ENCODE results near the gene XXYLT1.
A peak's percentile ranks its signal among the peaks of the same experiment; 100 is the strongest.

Gene XXYLT1

DNA sequence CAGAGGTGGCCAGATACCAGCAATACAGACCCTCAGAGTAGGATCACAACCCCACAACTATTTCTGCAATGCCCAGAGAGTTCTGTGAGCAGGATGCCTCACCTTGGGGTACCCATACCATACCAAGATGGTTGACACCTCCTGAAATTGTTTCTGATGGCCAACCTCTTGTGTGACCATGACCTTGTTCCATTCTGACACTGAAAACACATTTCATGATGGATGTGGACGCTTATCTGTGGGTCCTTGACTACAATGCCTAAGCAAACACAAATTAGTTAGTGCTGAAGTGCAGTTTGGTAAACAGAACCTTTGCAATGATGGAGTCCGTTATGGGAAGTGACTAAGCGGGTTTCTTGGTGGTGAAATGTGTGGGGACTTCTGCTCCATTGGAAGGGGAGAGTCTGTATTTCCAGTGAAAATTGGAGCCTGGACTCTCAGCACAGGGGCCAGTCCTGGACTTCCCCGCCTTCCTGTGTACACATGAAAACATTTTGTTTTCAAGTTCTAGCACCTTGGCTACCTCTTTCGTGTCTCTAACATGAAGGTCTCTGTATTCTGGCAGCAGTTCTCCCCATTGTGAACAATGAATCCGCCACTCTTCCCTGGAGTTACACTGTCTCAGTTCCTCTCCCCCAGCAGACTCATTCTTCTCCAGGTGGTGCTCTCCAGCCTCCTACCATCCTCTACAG is 106.2 kb downstream of the XXYLT1 start:
- no peak for DNase-seq

DNA sequence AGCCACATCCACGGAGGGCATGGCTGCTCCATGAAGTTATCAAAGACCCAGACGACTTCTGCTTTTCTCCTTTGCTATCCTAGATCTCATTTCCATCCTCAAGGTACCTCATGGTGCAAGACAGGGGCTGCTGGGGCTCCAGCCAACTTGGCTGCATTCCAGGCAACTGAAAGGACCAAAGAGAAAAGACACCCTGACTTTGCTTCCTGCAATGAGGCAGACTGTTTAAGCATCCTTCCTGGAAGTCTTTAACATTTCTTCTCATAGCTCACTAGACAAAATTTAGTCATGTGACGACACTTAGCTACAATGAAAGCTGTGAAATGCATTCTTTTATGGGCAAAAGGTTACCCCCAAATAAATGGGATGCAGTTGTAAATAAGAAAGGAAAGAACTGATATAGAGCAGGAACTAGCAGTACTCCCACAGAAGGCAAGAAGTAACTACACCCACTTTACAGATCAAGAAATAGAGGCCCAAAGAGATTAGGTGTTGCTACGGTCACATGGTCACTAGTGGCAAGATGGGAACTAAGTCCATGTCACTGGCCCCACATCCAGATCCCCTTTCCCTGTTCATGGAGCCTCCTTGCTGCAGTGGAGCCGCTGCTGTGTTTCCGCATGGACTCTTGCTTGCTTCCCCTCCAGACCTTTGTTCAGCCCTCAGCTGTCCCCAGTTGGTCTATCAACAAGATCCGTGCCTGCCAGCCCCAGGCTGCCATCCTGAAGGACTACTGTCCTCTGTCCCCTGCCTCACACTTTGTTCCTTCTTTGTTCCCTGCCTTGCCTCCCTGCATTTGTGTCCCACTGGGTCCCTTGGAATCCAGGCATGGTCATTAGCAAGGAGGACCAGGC is 107.0 kb downstream of the XXYLT1 start:
- no peak for DNase-seq

DNA sequence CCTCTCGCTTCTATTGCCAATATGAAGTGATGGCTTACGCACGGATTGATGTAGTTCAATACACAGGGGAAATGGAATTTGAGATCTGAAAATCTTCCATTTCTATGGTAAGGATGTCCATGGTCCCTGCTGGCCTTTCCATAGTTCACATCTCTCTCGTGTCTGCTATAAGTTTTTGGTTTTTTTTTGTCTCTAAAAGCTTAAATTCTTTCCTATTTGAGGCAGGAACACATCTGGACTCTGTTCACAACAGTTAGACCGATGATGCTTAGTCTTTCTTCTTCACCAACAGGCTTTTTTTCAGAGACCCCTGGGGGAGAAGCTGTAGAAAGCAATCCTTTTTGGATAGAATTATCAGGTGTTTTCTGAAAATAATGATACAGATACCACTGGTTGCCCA is 108.1 kb downstream of the XXYLT1 start:
- no peak for DNase-seq

DNA sequence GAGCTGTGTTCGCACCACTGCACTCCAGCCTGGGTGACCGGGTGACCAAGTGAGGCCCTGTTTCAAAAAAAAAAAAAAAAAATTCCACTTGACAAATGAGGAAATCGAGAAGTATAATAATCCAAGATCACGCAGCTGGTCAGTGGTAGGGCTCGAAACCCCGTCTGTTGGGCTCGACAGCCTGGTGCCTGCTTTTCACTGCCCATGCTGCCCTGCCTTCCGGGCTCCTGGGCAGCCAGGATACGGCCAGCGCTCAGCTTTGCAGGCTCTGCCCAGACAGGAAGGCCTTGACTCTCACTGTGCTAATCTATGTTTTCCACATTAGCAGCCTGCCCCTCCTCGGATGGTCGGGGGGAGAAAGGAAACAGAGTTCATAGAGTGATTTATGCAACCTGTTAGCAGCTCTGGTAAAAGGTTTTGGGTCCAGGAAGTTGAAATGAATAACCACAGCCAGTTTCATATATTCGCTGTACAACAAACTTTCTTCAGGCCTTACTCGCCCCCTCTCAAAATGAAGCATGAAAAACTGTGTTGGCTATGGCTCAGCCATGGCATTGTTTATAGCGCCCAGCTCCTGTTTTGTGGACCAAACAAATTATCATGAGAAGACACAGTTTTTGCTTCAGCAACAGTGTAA is 108.8 kb downstream of the XXYLT1 start:
- no peak for DNase-seq

DNA sequence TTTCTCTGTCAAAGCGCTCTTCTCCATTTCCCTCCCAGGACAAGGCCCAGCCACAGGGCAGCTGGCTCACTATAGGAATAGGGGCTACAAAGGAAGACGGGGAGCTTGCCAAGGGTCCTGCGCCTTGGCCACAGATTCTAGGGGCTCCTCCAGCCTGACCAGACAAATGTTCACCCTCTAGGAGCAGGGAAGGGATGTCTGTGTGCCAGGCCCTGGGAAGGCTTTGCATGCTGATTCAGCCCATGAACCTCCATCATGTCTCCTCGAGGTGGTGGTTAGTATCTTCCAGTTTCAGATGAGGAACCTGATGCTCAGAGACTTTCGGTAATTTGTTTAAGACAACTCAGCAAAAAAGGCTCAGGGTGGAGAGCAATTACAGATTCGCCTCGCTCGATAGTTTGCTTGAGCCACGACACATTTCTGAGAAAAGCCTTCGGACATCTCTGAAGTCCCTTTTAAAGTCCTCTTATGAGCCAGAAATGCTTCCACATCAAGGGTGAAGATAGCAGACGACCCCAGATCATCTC is 110.0 kb downstream of the XXYLT1 start:
- DNase-seq: no peak

DNA sequence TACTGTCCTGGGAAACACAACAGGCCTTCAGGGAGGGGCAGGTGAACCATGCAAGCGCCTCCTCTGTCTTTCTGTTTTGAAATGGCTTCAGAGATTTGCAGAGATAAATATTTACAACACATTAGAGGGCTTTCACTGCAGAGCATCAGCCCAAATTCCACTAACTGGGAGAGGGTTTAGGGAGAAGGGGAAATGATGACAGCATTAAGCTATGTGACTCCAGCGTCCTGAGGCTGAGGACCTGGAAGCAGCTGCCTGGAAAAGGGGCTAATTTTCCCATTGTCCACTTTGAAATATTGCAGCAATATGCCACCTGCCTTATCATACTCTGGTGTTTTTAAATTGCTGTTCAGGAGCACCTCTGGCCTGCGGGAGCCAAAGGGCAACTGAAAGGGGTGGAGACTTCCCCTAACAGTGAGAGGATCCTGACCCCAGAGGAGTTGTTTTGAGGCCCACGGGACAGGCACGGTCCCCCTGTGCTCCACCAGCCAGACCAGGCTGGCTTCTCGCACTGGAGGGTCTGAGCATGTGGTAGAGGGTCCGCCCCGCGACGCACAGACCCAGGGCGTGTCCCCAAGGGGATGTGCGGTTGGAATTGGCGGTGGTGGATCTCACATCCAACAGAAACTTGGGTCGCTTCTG is 110.6 kb downstream of the XXYLT1 start:
- no peak for DNase-seq

DNA sequence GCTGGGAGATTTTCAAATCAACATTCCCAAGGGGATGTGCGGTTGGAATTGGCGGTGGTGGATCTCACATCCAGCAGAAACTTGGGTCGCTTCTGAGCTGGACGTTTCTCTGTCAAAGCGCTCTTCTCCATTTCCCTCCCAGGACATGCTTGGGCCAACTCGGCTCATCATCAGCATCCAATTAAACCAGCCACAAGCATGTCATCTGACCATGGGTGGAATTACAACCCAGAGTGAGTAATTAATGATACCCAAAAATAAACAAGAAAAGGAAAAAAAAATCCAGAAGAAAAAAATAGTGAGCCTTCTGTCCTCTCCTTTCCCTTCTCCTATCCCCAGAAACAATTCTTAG is 111.2 kb downstream of the XXYLT1 start:
- DNase-seq: no peak

DNA sequence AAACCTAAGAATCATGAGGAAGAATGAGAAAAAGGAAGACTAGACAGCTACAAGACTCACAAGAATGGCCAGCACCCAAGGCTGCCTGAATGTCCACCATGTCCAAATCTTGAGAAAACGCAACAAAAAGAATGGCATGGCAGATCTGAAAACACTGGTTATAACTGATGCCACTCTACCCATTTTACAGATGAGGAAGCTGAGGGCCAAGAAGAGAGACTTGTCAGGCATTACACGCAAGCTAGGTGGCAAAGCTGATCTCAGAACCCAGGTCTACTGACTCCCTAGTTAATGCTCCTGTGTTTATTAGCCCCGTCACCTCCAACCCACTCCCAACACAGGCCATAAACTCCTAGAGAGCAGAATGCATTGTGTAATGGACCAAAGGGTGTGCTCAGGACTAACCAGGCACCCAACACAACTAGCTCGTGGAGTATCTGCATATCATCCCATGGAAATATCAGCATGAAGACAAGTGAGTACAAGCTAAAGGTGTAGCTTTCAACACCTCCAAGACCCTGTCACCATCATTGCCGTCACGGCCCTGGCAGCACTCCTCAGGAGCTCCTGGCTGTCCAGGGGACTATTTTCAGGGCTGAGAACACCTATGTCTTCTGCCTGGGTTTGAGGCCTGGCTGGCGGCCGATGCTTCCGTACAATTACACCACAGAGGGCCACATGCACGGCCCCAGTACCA is 111.7 kb downstream of the XXYLT1 start:
- DNase-seq: no peak

DNA sequence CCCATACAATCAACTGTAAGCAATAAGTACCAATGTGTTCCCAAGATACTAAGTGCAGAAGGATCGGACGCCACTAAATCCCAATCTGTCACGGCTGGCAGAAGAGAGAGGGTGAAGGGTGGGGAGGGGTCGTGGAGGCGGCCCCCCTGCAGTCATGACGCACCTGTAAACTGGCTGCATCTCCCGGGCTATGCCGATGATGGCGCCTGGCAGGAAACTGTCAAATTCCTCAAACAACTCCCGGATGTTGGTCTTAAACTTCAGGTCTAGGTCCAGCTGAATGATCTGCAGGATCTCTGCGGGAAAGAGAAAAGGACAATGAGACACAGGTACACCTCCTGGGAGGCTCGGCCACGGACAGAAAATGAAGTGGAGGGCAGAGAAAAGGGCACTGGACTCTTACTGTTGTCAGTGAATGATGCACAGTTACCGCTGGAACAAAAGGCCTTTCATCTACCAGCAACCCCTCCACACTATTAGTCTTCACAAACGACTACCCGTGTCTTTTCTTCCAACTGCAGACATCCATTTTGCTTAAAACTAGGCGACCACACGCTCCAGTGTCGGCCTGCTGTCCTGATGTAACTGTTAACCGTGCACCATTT is 114.6 kb downstream of the XXYLT1 start:
- DNase-seq: no peak

DNA sequence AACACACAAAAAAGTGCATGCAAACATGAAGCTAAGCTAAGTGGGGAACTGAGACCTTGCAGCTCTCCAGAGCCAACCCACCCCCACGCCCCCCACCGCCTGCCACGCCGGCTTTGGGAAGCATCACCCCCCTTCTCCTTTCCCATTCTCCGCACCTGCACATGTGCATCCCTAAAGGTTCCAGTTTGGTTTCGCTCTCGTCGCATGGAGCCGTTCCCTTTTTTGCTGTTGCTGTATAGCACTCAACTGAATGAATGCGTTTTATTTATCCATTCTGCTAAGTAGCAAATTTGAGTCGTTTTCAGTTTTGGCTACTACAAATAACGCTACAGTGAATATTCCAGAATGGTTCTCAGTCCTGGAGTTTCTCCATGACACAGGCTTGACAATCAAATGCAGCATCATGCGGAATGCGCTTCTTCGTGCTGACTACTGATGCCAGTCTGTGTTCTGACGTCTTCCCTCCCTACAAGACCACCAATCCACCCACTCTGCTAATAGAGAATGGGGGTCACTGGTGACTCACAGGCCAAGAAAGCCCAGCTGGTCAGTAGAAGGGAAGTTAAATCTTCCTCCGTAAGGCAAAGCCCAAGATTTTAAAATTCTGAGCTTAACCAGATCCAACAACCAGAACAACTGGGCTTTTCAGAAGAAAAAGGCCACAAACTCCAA is 115.3 kb downstream of the XXYLT1 start:
- no peak for DNase-seq

DNA sequence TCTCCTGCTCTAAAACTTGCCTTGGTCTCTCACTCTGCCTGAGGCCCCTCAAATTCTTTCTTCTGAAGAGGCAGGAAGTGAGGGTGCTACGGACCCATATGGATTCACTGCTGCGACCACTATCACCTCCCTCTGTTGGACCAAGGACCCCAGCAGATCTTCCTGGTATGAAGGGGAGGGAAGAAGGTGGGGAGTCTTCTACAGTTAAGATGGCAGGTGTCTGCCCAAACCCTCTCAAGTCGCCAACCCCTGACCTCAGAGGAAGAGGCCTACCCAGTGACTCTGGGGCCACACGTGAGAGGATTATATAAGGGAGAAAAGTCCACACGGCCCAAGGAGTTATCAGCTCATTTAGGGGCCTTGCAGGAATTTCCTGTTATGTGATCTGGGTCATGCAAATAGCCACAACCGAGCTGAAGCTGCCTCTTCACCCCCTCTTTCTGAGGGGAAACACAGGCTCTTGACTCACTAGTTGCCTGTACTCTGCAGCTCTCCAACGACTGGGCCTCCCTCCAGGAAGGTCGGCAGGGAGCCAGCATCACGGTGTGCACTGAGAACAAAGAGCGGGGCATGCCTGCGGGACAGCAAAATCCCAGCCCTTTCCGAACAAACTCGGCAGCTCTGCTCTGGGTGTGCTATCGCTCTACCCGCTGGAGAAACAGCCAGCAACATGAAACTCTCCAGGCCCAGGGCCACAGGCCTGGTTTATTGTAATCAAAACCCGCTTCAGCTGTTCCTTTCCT is 116.0 kb downstream of the XXYLT1 start:
- peak; percentile 68 to 91 for DNase-seq

DNA sequence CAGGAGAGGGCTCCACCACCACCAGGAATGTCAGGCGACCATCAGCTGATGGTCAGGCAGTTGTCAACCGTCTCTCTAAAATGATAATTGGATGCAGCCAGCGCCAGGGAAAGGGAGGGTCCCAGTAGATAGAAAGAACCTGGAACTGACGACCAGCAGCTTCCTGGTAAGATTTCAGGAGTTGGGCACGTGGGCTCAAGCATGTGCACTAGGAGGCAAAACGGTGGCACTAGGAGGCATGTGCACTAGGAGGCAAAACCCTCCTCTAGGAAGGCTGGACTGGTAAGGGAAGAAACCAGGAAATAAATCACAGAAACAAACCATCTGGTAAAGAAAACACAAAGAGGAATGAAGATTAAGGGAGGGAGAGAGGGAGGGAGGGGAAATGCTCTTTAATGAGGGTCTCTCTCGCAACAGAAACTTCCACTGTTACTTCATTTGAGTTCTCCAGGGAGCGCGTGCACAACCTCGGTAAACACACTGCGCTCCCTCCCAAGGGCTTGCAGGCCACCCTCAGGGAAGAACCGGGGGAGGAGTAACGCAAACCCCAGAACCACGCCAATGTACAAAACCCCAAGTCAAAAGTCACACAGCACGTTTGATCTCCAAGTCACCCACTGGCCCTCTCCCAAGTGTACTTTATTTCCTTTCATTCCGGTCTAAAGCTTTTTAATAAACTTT is 116.7 kb downstream of the XXYLT1 start:
- DNase-seq: no peak

DNA sequence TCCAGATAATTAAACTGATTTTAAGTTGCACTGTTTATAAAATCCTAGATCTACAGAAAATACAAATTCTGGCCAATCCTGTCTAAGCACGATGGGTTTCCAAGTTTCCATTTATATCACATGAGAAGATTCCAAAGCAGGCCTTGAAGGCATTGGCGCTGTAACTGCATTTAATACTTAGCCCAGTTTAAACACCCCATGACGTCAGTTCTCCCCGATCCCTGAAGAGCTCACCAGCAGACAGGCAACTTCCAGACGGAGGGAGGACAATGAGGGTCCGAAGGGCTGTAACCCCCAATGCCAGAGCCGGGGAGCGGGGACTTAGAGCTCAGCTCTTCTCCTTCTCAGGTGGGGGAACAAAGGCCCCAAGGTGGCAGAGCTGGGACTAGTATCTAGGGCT is 117.3 kb downstream of the XXYLT1 start:
- no peak for DNase-seq

DNA sequence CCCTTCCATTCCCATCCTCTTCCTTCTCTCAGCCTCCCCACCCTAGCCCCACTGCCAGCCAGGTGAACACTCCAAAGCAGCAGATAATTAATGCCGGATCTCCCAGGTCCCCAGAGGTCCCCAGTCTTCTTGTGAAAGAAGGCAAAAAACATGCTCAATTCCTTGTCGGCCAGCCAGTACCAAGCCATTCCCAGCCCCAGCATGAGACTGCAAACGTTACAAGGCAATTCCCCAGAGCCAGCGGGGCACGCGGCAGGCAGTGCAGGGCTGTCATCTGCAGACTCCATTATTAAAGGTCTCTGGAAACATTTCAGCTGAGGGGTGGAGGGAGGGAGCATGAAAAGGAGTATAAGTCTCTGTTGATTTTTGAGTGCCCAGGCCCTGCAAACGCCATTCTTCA is 117.8 kb downstream of the XXYLT1 start:
- peak in 1 of 2 experiments; percentile 27 for DNase-seq

DNA sequence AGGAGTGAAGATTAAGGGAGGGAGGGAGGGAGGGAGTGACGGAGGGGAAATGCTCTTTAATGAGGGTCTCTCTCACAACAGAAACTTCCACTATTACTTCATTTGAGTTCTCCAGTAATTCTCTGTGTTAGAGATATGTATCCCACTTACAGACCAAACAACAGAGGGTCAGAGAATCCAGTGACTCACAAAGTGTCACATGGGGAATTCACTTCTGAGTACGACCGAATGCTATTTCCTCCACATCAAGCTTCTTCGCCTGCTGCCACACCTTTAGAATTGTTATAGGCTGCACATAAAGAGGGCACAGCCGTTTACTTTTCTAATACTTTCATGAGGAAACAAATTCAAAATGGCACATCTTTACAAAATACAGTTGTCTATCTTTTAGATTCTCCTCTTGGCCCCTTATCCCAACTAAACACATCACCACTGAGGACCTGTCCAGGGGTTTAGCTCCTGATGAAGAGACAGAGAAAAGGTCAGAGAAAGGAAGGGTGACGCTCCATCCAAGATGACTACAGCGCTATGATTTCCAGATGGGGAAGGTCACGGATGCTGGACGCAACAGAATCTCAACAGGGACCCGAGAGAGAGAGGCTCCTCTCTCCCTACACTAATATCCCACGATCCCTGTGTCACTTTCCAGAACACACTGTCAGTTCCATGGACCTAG is 119.0 kb downstream of the XXYLT1 start:
- no peak for DNase-seq

DNA sequence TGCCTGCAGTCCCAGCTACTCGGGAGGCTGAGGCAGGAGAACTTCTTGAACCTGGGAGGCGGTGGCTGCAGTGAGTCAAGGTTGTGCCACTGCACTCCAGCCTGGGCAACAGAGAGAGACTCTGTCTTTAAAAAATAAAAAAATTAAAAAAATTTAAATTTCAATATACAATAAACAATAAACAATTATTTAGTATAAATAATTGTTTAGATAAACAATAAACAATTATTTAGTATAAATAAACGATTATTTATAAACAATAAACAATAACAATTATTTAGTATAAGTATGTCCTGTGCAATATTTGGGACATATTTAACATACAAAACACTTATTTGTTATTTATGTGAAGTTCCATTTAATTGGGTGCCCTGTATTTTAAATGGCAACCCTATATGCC is 119.6 kb downstream of the XXYLT1 start:
- no peak for DNase-seq

DNA sequence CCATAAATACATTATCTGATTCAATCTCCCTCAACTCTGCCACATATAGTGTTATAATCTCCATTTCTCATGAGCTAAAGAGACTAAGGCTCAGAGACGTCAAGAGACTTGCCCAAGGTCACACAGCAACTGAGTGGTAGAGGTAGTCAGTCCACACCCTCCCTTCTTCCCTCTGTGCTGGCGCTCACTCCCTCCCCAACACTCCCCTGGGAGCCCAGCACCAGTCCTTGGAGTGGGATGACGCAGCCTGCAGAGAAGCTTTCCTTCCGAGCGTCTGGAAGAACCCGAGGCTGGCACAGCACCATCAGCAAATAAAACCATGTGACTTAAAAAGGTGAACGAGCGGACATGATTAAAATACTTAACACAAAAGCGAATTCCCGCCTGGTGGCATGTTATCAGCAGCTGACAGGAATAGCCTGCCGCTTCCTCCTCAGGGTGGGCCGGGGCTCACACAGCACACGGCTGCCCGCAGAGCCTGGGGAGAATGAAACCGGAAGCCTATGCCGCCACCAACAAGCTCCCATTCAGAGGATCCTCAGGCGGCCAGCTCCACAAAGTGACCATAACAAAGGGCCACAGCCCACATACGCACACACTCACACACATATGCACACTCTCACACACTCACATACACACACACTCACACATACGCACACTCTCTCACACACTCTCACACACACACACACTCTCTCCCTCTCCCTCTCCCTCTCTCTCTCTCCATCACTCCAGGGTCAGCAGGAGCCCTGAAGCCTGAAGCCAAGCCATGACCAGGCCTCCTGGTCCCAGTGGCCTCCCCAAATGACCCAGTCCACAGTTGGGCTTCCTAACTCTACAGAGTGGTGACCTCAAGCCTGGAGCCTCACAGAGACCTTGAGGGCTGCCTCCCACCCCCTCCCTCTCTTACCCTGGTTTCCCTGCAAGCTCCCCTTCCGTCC is 120.5 kb downstream of the XXYLT1 start:
- DNase-seq: no peak

DNA sequence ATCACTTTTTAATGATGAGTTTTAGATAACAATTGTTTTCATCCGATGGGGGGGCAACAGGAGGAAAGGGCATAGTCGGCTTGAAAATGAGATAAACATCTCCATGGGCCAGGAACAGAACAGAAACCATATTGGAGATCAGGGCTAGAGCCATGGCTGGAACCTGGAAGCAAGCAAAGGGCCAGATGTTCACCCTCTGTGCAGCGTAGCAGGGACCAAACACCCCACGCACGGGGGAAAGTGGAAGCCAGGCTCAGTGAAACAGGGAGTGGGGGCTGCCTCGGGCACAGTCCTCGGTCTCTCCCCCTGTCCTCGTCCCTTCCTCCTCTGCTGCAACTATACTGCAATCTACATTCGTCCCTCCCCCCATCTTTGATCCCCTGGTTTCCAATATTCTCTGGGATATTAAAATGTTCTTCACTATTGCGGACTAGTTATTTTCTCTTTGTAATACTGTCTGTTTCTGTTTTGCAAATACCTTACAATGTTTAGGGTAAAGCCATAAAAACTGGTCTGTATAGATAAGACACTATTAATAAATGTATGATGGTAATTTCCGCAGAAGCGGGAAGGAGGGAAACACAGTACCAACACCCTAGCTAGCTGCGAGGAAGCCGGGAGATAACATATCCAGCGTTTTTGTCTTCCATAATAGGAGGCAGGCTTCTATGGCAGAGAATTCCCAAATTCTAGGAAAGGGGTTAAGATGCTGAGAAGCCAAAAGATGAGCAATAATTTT is 121.5 kb downstream of the XXYLT1 start:
- no peak for DNase-seq

Data from NCI-H446 (cell line).